ENCODE data around the gene IGF2BP2. TPM values are rescaled to one million over a fixed set of nuclear protein-coding genes. Genes with fewer than 3 reads are reported as not detected.

IGF2BP2 gene
- total and polyA plus RNA-seq, 3 experiments from 2014 or later: 0.42 TPM; not detected in 1

- Mint-ChIP-seq H3K4me3 (no peak overlapping the region), H3K36me3 (no peaks in the 10 kb centered on the region), H3K4me1 (no peaks in the 10 kb centered on the region), H3K9me3 (peaks cover 0 to 2% (median 0%) of the 10 kb centered on the region in 5 donors), H3K27ac (no peak overlapping the region), H3K27me3 (peaks cover 4 to 25% of the 10 kb centered on the region in 2 donors)
- ChIA-PET CTCF (no interaction called here), POLR2A (no interaction called here)
- H3K4me3 ChIP-seq (ENCODE audit: low read length): no peak overlapping the region
- no peaks in the 10 kb centered on the region for H3K36me3 ChIP-seq (ENCODE audit: insufficient read depth, low read length)
- no peaks in the 10 kb centered on the region for H3K9me3 ChIP-seq (ENCODE audit: low read length)
- H3K27me3 ChIP-seq (ENCODE audit: insufficient read depth, low read length, poor library complexity, severe bottlenecking): no peaks in the 10 kb centered on the region
- H3K4me1 ChIP-seq (ENCODE audit: insufficient read depth, low read length): no peaks in the 10 kb centered on the region
- no peak for DNase-seq
- H3K27ac ChIP-seq (ENCODE audit: low read depth, low read length): no peak overlapping the region
These were observed 96.1 kb downstream of the IGF2BP2 start for GRCh38 chr3:185728630-185729336.

DNA sequence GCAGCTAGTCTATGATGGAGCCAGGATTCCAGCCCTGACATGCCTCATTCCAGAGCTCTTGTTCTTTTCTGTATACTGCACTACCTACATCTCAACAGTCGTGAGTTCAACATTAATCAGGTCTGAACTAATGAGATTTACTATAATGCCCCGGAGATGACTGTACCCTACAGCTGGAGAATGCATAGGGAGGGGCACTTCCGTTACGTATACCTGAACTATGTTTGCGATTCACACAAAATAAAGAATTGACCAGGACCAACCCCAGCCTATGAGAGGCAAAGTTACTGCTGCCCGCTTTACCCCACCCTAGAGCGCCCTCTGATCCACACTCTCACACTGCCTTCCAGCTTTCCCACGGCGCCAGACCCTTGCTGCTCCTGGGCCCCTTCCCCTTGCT, 97.0 kb downstream of the IGF2BP2 start:
- H3K4me1 Mint-ChIP-seq: no peaks in the 10 kb centered on the region
- DNase-seq: no peak
- Histone ChIP-seq H3K36me3 (ENCODE audit: insufficient read depth, low read length) (no peaks in the 10 kb centered on the region), H3K9me3 (ENCODE audit: low read length) (no peaks in the 10 kb centered on the region), H3K4me3 (ENCODE audit: low read length) (no peak overlapping the region), H3K27me3 (ENCODE audit: insufficient read depth, low read length, poor library complexity, severe bottlenecking) (no peaks in the 10 kb centered on the region), H3K4me1 (ENCODE audit: insufficient read depth, low read length) (no peaks in the 10 kb centered on the region), H3K27ac (ENCODE audit: low read depth, low read length) (no peak overlapping the region)
- ChIA-PET POLR2A (no interaction called here), CTCF (no interaction called here)
- peaks cover 0 to 2% (median 0%) of the 10 kb centered on the region in 5 donors for H3K9me3 Mint-ChIP-seq
- no peak overlapping the region for H3K27ac Mint-ChIP-seq
- no peak overlapping the region for H3K4me3 Mint-ChIP-seq
- no peaks in the 10 kb centered on the region for H3K36me3 Mint-ChIP-seq
- peaks cover 4 to 24% of the 10 kb centered on the region in 2 donors for H3K27me3 Mint-ChIP-seq

- no peak overlapping the region for H3K4me3 ChIP-seq (ENCODE audit: low read length)
- H3K9me3 ChIP-seq (ENCODE audit: low read length): no peaks in the 10 kb centered on the region
- POLR2A ChIA-PET: no interaction called here
- no peaks in the 10 kb centered on the region for H3K4me1 ChIP-seq (ENCODE audit: insufficient read depth, low read length)
- no peaks in the 10 kb centered on the region for H3K27me3 ChIP-seq (ENCODE audit: insufficient read depth, low read length, poor library complexity, severe bottlenecking)
- Mint-ChIP-seq H3K27ac (no peak overlapping the region), H3K36me3 (no peaks in the 10 kb centered on the region), H3K4me3 (no peak overlapping the region), H3K27me3 (peaks cover 2 to 23% of the 10 kb centered on the region in 2 donors), H3K9me3 (peaks cover 0 to 2% (median 0%) of the 10 kb centered on the region in 5 donors), H3K4me1 (no peaks in the 10 kb centered on the region)
- CTCF ChIA-PET: no interaction called here
- H3K27ac ChIP-seq (ENCODE audit: low read depth, low read length): no peak overlapping the region
- DNase-seq: no peak
- no peaks in the 10 kb centered on the region for H3K36me3 ChIP-seq (ENCODE audit: insufficient read depth, low read length)
These were observed 98.4 kb downstream of the IGF2BP2 start for GRCh38 chr3:185726254-185726967.

DNA sequence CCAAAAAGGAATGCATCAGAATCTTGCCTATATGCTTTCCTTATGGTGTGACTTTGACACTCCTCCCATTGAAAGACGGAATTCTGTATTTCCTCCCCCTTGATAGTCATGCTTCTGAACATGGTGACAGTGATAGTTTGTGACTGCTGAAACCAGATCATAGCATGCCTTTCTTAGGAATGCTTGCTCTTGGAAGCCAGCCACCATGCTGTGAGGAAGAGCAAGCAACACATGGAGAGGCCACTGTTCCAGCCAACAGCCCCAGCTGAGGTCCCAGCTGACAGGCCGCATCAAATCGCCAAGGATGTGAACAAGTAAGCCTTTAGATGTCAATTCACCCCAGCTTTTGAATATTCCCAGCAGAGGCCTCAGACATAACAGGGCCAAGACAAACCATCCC, 100.1 kb downstream of the IGF2BP2 start:
- CTCF ChIA-PET: no interaction called here
- Histone ChIP-seq H3K36me3 (ENCODE audit: insufficient read depth, low read length) (no peaks in the 10 kb centered on the region), H3K27me3 (ENCODE audit: insufficient read depth, low read length, poor library complexity, severe bottlenecking) (no peaks in the 10 kb centered on the region), H3K4me1 (ENCODE audit: insufficient read depth, low read length) (no peaks in the 10 kb centered on the region), H3K9me3 (ENCODE audit: low read length) (no peaks in the 10 kb centered on the region), H3K4me3 (ENCODE audit: low read length) (no peak overlapping the region), H3K27ac (ENCODE audit: low read depth, low read length) (no peak overlapping the region)
- POLR2A ChIA-PET: no interaction called here
- peaks cover 0 to 16% of the 10 kb centered on the region in 2 donors for H3K27me3 Mint-ChIP-seq
- H3K9me3 Mint-ChIP-seq: no peaks in the 10 kb centered on the region
- H3K4me1 Mint-ChIP-seq: no peaks in the 10 kb centered on the region
- no peak for DNase-seq
- H3K27ac Mint-ChIP-seq: no peak overlapping the region
- no peak overlapping the region for H3K4me3 Mint-ChIP-seq
- no peaks in the 10 kb centered on the region for H3K36me3 Mint-ChIP-seq

DNA sequence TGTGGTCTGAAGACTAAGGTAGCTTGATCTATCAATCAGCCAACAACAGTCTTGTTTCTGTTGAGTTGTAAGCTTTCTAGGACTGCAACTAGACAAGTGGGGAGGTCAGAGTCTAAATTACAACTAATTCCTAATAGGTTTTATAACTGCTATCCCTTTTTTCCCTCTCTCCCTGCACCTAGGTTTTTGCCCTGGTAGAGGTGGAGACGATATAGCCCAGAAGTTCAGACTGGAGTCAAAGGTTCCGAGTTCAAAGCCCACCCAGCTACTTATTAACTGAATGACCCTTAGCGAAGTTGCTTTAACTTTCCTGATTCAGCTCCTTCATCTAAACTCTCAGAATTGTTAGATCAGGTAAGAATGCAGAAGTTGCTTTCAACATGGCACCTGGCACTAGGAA, 100.6 kb downstream of the IGF2BP2 start:
- Histone ChIP-seq H3K4me1 (ENCODE audit: insufficient read depth, low read length) (no peaks in the 10 kb centered on the region), H3K36me3 (ENCODE audit: insufficient read depth, low read length) (no peaks in the 10 kb centered on the region), H3K4me3 (ENCODE audit: low read length) (no peak overlapping the region), H3K9me3 (ENCODE audit: low read length) (no peaks in the 10 kb centered on the region), H3K27ac (ENCODE audit: low read depth, low read length) (no peak overlapping the region), H3K27me3 (ENCODE audit: insufficient read depth, low read length, poor library complexity, severe bottlenecking) (no peaks in the 10 kb centered on the region)
- DNase-seq: no peak
- POLR2A ChIA-PET: no interaction called here
- Mint-ChIP-seq H3K36me3 (no peaks in the 10 kb centered on the region), H3K9me3 (no peaks in the 10 kb centered on the region), H3K4me3 (no peak overlapping the region), H3K4me1 (no peaks in the 10 kb centered on the region), H3K27me3 (peaks cover 0 to 16% of the 10 kb centered on the region in 2 donors), H3K27ac (no peak overlapping the region)
- CTCF ChIA-PET: no interaction called here

- no peak overlapping the region for H3K27ac ChIP-seq (ENCODE audit: low read depth, low read length)
- no peak for DNase-seq
- no peaks in the 10 kb centered on the region for H3K36me3 Mint-ChIP-seq
- H3K4me3 ChIP-seq (ENCODE audit: low read length): no peak overlapping the region
- H3K27me3 Mint-ChIP-seq: peaks cover 3 to 19% of the 10 kb centered on the region in 2 donors
- ChIA-PET CTCF (no interaction called here), POLR2A (no interaction called here)
- no peaks in the 10 kb centered on the region for H3K27me3 ChIP-seq (ENCODE audit: insufficient read depth, low read length, poor library complexity, severe bottlenecking)
- no peaks in the 10 kb centered on the region for H3K4me1 ChIP-seq (ENCODE audit: insufficient read depth, low read length)
- no peaks in the 10 kb centered on the region for H3K36me3 ChIP-seq (ENCODE audit: insufficient read depth, low read length)
- no peaks in the 10 kb centered on the region for H3K9me3 ChIP-seq (ENCODE audit: low read length)
- no peaks in the 10 kb centered on the region for H3K9me3 Mint-ChIP-seq
- H3K4me3 Mint-ChIP-seq: no peak overlapping the region
- H3K27ac Mint-ChIP-seq: no peak overlapping the region
- H3K4me1 Mint-ChIP-seq: no peaks in the 10 kb centered on the region
These were observed 102.0 kb downstream of the IGF2BP2 start for GRCh38 chr3:185722881-185723280.

DNA sequence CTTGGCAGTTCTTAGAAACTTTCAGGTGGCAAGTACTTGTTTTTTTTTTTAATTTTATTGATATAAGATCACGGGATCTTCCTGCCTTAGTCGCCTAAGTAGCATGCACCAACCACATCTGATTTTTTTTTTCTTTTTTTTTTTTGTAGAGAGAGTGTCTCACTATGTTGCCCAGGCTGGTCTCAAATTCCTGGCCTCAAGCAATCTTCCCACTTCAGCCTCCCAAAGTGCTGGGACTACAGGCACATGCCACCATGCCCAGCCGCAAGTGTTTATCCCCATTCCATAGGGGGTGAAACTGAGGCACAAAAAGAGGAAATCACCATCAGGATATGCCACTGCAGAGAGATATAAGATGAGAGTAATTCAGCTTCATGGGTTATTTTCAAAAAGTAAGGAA, 102.9 kb downstream of the IGF2BP2 start:
- no peaks in the 10 kb centered on the region for H3K36me3 Mint-ChIP-seq
- ChIA-PET POLR2A (no interaction called here), CTCF (no interaction called here)

GRCh38 chr3:185720326-185720725, 104.5 kb downstream of the IGF2BP2 start:
- Histone ChIP-seq H3K27me3 (ENCODE audit: insufficient read depth, low read length, poor library complexity, severe bottlenecking) (no peaks in the 10 kb centered on the region), H3K4me1 (ENCODE audit: insufficient read depth, low read length) (no peaks in the 10 kb centered on the region), H3K4me3 (ENCODE audit: low read length) (no peak overlapping the region), H3K36me3 (ENCODE audit: insufficient read depth, low read length) (no peaks in the 10 kb centered on the region), H3K27ac (ENCODE audit: low read depth, low read length) (no peak overlapping the region), H3K9me3 (ENCODE audit: low read length) (no peaks in the 10 kb centered on the region)
- Mint-ChIP-seq H3K27ac (no peak overlapping the region), H3K4me3 (no peak overlapping the region), H3K36me3 (no peaks in the 10 kb centered on the region), H3K27me3 (peaks cover 4 to 27% of the 10 kb centered on the region in 2 donors), H3K9me3 (no peaks in the 10 kb centered on the region), H3K4me1 (no peaks in the 10 kb centered on the region)
- ChIA-PET CTCF (no interaction called here), POLR2A (no interaction called here)
- no peak for DNase-seq

More for the DNA sequence above, 102.9 kb downstream of the IGF2BP2 start:
- Histone ChIP-seq H3K36me3 (ENCODE audit: insufficient read depth, low read length) (no peaks in the 10 kb centered on the region), H3K27me3 (ENCODE audit: insufficient read depth, low read length, poor library complexity, severe bottlenecking) (no peaks in the 10 kb centered on the region), H3K9me3 (ENCODE audit: low read length) (no peaks in the 10 kb centered on the region), H3K4me3 (ENCODE audit: low read length) (no peak overlapping the region), H3K4me1 (ENCODE audit: insufficient read depth, low read length) (no peaks in the 10 kb centered on the region), H3K27ac (ENCODE audit: low read depth, low read length) (no peak overlapping the region)
- DNase-seq: no peak
- Mint-ChIP-seq H3K4me1 (no peaks in the 10 kb centered on the region), H3K27me3 (peaks cover 3 to 25% of the 10 kb centered on the region in 2 donors), H3K27ac (no peak overlapping the region), H3K9me3 (no peaks in the 10 kb centered on the region), H3K4me3 (no peak overlapping the region)
